G401.6 (cell line): ENCODE data around the gene PCDHA3.
"Not testable (repeated sequence)": the region's sequence is repeated elsewhere in the genome, so short reads cannot be mapped to it uniquely, and the experiment has no call there.

ENCODE experiments used
- FAIRE-seq: peaks from 2 replicates; lab custom pipeline; 2012; peaks lifted over from hg19 to GRCh38; lab: Jason Lieb, UNC

PCDHA3 gene

DNA sequence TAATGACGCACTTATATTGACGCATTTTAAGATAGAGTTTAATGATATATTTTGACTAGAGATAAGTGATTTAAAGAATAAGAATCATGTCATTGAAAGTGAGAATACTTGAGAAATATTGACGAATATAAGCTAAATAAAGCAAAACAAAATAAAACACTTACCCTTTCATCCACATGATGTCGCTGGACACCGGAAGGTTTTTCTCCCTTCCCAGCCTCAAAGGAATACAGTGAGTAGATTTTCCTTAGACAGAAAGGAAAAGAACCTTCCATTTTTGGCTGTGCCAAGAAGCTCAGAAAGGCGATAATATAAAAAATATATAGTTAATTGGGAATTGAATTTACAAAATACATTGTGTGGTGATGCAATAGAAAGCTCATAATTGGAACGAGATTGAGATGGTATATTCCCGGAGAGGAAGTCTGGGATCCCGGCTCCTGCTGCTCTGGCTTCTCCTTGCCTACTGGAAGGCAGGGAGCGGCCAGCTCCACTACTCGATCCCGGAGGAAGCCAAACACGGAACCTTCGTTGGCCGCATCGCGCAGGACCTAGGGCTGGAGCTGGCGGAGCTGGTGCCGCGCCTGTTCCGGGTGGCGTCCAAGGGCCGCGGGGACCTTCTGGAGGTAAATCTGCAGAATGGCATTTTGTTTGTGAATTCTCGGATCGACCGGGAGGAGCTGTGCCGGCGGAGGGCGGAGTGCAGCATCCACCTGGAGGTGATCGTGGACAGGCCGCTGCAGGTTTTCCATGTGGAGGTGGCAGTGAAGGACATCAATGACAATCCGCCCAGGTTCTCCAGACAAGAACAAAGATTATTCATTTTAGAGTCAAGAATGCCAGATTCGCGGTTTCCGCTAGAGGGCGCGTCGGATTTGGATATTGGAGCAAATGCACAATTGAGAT is 20.8 kb downstream of the PCDHA3 start, which contains the start of gene PCDHA5:
PCDHA5 (plus strand) TSS at position 239 of the 906 bp plus-strand sequence.
- no peak for FAIRE-seq

DNA sequence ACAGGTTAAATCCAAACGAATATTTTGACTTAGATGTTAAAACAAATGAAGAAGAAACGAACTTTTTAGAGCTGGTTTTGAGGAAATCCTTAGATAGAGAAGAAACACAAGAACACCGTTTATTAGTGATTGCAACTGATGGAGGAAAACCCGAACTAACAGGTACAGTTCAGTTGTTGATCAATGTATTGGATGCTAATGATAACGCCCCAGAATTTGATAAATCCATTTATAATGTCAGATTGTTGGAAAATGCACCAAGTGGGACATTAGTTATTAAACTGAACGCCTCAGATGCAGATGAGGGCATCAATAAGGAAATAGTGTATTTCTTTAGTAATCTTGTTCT is 21.4 kb downstream of the PCDHA3 start:
- no peak for FAIRE-seq

DNA sequence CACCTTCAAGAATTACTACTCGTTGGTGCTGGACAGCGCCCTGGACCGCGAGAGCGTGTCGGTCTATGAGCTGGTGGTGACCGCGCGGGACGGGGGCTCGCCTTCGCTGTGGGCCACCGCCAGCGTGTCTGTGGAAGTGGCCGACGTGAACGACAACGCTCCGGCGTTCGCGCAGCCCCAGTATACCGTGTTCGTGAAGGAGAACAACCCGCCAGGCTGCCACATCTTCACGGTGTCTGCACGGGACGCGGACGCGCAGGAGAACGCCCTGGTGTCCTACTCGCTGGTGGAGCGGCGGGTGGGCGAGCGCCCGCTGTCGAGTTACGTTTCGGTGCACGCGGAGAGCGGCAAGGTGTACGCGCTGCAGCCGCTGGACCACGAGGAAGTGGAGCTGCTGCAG is 22.1 kb downstream of the PCDHA3 start:
- not testable (repeated sequence) for FAIRE-seq

DNA sequence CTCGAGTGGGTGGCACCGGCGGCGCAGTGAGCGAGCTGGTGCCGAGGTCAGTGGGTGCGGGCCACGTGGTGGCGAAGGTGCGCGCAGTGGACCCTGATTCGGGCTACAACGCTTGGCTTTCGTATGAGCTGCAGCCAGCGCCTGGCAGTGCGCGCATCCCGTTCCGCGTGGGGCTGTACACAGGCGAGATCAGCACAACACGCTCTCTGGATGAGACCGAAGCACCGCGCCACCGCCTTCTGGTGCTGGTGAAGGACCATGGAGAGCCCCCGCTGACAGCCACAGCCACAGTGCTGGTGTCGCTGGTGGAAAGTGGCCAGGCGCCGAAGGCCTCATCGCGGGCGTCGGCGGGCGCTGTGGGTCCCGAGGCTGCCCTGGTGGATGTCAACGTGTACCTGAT is 22.6 kb downstream of the PCDHA3 start:
- FAIRE-seq, result no peak

DNA sequence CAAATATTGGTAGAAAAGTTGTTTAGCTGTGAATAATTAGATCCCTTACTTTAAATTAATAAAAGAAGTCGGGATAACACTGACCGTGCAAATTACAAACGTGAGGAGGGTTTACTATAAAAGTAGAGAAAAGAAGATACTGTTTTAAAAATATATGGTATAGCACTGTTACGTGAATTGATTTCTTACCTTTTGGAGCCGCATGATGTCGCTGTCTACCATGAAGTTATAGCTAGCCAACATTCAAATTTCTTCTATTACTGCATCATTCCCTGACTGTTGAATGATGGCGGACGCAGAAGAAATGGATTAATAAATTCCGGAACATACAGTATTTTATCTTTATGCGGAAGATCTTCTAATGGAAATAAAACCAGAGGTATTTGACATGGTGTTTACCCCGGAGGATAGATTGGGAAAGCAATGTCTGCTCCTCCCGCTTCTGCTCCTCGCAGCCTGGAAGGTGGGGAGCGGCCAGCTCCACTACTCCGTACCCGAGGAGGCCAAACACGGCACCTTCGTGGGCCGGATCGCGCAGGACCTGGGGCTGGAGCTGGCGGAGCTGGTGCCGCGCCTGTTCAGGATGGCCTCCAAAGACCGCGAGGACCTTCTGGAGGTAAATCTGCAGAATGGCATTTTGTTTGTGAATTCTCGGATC is 27.0 kb downstream of the PCDHA3 start, which contains the start of gene PCDHA6:
PCDHA6 (plus strand) TSS at position 257 of the 658 bp plus-strand sequence; CDS start at position 389, 132 bp downstream.
- FAIRE-seq, result no peak

DNA sequence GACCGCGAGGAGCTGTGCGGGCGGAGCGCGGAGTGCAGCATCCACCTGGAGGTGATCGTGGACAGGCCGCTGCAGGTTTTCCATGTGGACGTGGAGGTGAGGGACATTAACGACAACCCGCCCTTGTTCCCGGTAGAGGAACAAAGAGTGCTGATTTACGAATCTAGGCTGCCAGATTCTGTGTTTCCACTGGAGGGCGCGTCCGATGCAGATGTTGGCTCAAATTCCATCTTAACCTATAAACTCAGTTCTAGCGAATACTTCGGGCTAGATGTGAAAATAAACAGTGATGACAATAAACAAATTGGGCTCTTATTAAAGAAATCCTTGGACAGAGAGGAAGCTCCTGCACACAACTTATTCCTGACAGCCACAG is 27.5 kb downstream of the PCDHA3 start:
- FAIRE-seq, result no peak

DNA sequence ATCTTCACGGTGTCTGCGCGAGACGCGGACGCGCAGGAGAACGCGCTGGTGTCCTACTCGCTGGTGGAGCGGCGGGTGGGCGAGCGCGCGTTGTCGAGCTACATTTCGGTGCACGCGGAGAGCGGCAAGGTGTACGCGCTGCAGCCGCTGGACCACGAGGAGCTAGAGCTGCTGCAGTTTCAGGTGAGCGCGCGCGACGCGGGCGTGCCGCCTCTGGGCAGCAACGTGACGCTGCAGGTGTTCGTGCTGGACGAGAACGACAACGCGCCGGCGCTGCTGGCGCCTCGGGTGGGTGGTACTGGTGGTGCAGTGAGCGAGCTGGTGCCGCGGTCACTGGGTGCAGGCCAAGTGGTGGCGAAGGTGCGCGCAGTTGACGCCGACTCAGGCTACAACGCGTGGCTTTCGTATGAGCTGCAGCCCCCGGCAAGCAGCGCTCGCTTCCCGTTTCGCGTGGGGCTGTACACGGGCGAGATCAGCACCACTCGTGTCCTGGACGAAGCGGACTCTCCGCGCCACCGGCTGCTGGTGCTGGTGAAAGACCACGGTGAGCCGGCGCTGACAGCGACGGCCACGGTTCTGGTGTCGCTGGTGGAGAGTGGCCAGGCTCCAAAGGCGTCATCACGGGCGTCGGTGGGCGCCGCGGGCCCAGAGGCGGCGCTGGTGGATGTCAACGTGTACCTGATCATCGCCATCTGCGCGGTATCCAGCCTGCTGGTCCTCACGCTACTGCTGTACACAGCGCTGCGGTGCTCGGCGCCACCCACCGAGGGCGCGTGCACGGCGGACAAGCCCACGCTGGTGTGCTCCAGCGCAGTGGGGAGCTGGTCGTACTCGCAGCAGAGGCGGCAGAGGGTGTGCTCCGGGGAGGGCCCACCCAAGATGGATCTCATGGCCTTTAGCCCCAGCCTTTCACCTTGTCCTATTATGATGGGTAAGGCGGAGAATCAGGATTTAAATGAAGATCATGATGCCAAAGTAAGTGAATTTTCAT is 28.9 kb downstream of the PCDHA3 start:
- FAIRE-seq, result not testable (repeated sequence)

DNA sequence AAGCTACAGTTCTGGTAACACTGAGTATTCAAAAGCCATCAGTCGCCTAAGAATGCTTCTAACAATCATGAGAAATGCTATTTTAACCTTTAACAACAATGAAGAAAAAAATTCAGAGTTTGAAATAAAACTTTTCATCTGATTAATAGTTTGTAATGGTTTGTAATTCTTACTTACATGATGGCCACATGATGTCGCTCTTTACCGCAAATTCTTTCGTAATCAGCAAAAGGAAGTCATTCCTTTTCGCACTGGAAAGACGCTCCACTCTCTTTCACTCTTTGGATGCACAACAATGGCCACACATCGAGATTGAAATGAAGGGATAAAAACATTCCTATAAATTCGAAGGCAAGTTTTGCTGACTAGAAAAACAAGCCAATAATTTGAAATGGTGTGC is 33.1 kb downstream of the PCDHA3 start, which contains the start of gene PCDHA7:
PCDHA7 (plus strand) TSS at position 277 of the 400 bp plus-strand sequence; CDS start at position 392, 115 bp downstream.
- no peak for FAIRE-seq

DNA sequence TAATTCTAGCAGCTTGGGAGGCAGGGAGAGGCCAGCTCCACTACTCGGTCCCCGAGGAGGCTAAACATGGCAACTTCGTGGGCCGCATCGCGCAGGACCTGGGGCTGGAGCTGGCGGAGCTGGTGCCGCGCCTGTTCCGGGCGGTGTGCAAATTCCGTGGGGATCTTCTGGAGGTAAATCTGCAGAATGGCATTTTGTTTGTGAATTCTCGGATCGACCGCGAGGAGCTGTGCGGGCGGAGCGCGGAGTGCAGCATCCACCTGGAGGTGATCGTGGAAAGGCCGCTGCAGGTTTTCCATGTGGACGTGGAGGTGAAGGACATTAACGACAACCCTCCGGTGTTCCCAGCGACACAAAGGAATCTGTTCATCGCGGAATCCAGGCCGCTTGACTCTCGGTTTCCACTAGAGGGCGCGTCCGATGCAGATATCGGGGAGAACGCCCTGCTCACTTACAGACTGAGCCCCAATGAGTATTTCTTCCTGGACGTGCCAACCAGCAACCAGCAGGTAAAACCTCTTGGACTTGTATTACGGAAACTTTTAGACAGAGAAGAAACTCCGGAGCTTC is 33.7 kb downstream of the PCDHA3 start:
- FAIRE-seq, result not testable (repeated sequence)

DNA sequence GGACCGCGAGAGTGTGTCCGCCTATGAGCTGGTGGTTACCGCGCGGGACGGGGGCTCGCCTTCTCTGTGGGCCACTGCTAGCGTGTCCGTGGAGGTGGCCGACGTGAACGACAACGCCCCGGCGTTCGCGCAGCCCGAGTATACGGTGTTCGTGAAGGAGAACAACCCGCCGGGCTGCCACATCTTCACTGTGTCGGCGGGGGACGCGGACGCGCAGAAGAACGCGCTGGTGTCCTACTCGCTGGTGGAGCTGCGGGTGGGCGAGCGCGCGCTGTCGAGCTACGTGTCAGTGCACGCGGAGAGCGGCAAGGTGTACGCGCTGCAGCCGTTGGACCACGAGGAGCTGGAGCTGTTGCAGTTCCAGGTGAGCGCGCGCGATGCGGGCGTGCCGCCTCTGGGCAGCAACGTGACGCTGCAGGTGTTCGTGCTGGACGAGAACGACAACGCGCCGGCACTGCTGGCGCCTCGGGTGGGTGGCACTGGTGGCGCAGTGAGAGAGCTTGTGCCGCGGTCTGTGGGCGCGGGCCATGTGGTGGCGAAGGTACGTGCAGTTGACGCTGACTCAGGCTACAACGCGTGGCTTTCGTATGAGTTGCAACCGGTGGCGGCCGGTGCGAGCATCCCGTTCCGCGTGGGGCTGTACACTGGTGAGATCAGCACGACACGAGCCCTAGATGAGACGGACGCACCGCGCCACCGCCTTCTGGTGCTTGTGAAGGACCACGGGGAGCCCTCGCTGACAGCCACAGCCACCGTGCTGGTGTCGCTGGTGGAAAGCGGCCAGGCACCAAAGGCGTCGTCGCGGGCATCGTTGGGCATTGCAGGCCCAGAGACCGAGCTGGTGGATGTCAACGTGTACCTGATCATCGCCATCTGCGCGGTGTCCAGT is 35.0 kb downstream of the PCDHA3 start:
- no peak for FAIRE-seq

DNA sequence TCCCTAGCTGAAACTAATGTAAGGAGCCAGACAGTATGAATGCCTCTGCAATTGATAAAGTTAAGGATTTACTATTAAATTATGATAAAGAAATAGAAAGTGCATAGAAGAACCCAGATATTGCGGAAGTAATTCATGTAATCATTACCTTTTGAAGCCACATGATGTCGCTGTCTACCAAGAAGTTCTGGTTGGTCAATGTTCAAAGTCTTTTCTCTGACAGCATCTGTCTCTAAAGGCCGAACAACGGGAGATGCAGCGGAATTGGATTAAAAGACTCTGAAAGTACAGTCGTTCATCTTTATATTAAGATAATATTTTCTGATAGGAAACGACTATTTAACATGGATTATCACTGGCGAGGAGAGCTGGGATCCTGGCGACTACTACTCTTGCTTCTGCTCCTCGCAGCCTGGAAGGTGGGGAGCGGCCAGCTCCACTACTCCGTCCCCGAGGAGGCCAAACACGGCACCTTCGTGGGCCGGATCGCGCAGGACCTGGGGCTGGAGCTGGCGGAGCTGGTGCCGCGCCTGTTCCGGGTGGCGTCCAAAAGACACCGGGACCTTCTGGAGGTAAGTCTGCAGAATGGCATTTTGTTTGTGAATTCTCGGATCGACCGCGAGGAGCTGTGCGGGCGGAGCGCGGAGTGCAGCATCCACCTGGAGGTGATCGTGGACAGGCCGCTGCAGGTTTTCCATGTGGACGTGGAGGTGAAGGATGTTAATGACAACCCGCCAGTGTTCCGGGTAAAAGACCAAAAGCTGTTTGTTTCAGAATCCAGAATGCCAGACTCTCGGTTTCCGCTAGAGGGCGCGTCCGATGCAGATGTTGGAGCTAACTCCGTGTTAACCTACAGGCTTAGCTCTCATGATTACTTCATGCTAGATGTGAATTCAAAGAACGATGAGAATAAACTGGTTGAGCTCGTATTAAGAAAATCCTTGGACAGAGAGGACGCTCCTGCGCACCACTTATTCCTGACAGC is 40.4 kb downstream of the PCDHA3 start, which contains the start of gene PCDHA8:
PCDHA8 (plus strand) TSS at position 210 of the 985 bp plus-strand sequence; CDS start at position 345, 135 bp downstream.
- peak; percentile 92 for FAIRE-seq

DNA sequence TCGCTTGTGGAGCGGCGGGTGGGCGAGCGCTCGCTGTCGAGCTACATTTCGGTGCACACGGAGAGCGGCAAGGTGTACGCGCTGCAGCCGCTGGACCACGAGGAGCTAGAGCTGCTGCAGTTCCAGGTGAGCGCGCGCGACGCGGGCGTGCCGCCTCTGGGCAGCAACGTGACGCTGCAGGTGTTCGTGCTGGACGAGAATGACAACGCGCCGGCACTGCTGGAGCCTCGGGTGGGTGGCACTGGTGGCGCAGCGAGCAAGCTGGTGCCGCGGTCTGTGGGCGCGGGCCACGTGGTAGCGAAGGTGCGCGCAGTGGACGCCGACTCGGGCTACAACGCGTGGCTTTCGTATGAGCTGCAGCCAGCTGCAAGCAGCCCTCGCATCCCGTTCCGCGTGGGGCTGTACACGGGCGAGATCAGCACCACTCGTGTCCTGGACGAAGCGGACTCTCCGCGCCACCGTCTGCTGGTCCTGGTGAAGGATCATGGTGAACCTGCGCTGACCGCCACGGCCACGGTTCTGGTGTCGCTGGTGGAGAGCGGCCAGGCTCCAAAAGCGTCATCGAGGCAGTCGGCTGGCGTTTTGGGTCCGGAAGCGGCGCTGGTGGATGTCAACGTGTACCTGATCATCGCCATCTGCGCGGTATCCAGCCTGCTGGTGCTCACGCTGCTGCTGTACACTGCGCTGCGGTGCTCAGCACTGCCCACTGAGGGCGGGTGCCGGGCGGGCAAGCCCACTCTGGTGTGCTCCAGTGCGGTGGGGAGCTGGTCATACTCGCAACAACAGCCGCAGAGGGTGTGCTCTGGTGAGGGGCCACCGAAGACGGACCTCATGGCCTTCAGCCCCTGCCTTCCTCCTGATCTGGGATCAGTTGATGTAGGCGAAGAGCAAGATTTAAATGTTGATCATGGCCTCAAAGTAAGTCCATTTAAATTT is 42.2 kb downstream of the PCDHA3 start:
- no peak for FAIRE-seq

DNA sequence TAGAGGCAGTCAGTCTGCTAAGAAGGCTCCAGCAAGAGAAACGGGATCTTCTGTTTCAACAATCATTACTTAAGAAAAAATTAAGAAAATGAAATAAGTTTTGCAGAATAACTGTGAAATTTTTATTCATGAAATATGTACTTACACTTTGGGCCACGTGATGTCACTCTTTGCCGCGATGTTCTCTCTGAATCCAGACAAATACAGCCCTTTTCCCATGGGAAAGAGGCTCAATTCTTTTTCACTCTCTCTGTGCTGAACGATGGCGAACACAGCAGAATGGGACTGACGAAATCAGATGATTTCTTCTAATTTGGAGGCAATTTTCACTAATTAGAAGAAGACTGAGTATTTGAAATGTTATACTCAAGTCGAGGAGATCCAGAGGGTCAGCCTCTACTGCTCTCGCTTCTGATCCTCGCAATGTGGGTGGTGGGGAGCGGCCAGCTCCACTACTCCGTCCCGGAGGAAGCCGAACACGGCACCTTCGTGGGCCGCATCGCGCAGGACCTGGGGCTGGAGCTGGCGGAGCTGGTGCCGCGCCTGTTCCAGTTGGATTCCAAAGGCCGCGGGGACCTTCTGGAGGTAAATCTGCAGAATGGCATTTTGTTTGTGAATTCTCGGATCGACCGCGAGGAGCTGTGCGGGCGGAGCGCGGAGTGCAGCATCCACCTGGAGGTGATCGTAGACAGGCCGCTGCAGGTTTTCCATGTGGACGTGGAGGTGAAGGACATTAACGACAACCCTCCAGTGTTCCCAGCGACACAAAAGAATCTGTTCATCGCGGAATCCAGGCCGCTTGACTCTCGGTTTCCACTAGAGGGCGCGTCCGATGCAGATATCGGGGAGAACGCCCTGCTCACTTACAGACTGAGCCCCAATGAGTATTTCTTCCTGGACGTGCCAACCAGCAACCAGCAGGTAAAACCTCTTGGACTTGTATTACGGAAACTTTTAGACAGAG is 47.6 kb downstream of the PCDHA3 start, which contains the start of gene PCDHA9:
PCDHA9 (plus strand) TSS at position 244 of the 964 bp plus-strand sequence; CDS start at position 358, 114 bp downstream.
- FAIRE-seq, result not testable (repeated sequence)

DNA sequence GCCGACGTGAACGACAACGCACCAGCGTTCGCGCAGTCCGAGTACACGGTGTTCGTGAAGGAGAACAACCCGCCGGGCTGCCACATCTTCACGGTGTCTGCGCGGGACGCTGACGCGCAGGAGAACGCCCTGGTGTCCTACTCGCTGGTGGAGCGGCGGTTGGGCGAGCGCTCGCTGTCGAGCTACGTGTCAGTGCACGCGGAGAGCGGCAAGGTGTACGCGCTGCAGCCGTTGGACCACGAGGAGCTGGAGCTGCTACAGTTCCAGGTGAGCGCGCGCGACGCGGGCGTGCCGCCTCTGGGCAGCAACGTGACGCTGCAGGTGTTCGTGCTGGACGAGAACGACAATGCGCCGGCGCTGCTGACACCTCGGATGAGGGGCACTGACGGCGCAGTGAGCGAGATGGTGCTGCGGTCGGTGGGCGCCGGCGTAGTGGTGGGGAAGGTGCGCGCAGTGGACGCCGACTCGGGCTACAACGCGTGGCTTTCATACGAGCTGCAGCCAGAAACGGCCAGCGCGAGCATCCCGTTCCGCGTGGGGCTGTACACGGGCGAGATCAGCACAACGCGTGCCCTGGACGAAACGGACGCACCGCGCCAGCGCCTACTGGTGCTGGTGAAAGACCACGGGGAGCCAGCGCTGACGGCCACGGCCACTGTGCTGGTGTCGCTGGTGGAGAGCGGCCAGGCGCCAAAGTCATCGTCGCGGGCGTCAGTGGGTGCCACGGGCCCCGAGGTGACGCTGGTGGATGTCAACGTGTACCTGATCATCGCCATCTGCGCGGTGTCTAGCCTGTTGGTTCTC is 49.2 kb downstream of the PCDHA3 start:
- FAIRE-seq, result not testable (repeated sequence)
